Epithelial cell of proximal tubule (primary cell): ENCODE results near the gene GRM5. TPM values are rescaled to one million over a fixed set of nuclear protein-coding genes. Genes with fewer than 3 reads are reported as not detected.

Source experiments
- DNase-seq: peaks from one replicate; pipeline ENCODE4 v3.0.0-alpha.2; 2011; ENCODE audit warnings: low read depth
- H3K4me3 ChIP-seq: 2 replicates; pipeline ENCODE4 v1.5.1; 2011; ENCODE audit warnings: low read depth, mild to moderate bottlenecking, low read length
- total RNA-seq: library from RNA; depleted of rRNA; stranded (reverse); fragments of >200 nt; gene quantifications from 2 replicates; pipeline ENCODE4 v1.2.3, GENCODE V29; 2015
- TF ChIP-seq, protein P1 (sequence below): conservative IDR thresholded peaks from 2 replicates; pipeline ENCODE4 v1.5.1; 2012; ENCODE audit warnings: low read depth, mild to moderate bottlenecking, low read length

Gene GRM5
- total RNA-seq, 1 donor from 2014 or later, result 0.12 TPM

- H3K4me3 ChIP-seq, result no peak overlapping the region
- TF ChIP-seq, protein P1, sequence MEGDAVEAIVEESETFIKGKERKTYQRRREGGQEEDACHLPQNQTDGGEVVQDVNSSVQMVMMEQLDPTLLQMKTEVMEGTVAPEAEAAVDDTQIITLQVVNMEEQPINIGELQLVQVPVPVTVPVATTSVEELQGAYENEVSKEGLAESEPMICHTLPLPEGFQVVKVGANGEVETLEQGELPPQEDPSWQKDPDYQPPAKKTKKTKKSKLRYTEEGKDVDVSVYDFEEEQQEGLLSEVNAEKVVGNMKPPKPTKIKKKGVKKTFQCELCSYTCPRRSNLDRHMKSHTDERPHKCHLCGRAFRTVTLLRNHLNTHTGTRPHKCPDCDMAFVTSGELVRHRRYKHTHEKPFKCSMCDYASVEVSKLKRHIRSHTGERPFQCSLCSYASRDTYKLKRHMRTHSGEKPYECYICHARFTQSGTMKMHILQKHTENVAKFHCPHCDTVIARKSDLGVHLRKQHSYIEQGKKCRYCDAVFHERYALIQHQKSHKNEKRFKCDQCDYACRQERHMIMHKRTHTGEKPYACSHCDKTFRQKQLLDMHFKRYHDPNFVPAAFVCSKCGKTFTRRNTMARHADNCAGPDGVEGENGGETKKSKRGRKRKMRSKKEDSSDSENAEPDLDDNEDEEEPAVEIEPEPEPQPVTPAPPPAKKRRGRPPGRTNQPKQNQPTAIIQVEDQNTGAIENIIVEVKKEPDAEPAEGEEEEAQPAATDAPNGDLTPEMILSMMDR, result no peak
- no peak for DNase-seq
Observed at GRCh38 chr11:88529426-88529825, 536.4 kb downstream of the GRM5 start.

DNA sequence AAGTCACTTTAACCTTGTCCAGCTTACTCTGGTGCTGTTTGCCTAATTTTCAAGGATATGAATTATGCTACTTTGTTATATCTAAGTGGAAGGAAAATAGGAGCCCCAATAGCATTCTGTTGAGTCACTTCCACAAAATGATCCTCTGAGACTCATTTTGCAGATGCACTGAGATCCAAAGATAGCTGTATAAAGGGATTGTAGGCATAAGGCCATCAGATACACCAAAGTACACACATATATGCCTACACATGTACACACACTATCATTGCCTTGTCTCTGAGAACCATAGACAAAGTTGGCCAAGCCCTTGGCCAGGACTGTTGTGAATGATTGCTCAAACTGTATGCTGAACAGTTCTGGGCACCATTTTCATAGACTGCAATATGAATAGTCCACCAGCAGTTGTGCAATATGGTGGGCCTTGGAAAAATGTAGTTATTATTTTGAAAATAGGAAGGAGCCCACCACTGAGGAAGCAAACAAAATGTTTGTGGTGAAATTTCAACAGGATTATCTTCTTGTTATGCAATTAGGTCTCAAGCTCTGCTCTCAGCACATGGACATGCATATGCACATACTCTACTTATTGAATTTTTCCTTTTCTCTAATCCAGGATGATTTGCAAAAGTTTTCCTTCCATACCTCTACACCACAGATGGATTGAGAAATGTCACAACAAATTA, 542.3 kb downstream of the GRM5 start:
- no peak overlapping the region for H3K4me3 ChIP-seq
- TF ChIP-seq, protein P1, result no peak
- DNase-seq, result no peak

DNA sequence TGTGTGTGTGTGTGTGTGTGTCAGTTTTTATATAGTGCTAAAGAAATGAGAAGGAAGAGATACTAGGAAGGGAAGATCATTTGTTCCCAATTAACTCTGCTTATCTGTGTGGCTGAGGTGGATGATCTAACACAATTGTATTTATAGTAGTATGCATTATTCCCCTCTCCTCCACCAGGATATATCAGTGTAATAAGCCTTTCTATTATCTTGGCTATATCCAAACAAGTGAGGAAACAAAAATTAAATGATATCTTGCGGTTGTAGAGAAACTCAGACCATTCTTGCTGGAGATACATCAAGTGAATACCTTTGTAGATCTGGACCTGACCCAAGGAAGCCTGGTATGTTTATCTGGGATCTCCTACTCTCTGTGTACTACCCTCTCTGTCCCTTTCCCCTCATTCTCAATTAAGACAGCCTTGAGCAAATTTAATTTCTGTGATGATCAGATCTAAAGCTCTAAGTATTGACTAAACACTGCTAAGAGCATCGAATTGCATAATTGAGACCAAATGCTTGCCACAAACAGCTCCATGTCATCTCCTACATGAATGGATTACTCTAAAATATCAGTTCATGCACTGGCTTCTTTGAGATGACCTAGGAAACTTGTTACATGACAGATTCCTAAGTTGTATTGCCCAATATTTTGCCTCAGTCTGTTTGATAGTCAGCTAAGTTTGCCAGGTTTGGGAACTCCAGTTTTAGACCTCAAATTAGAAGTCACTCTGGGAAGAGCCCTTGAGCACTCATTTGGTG, 543.0 kb downstream of the GRM5 start:
- no peak for DNase-seq
- H3K4me3 ChIP-seq, result no peak overlapping the region
- TF ChIP-seq, protein P1, result no peak

DNA sequence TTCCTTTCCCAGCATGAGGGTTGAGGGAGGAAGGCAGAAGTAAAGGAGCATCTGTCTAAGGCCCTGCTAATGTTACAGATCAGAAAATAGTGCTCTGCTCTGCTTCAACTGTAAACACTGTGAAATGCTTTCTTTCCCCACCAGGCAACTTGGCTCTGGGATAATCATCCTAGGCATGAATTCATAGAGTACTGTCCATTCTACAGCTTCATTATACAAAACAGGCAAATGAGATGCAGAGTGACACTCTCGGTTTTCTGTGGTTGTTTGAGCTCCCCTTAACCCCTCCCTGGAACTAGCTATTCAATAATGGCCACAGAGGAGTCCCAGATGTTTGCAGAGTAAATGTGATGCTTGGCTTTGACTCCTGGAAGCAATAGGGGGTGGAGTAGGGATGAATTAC, 544.0 kb downstream of the GRM5 start:
- TF ChIP-seq, protein P1, result no peak
- DNase-seq, result no peak
- H3K4me3 ChIP-seq, result no peak overlapping the region

DNA sequence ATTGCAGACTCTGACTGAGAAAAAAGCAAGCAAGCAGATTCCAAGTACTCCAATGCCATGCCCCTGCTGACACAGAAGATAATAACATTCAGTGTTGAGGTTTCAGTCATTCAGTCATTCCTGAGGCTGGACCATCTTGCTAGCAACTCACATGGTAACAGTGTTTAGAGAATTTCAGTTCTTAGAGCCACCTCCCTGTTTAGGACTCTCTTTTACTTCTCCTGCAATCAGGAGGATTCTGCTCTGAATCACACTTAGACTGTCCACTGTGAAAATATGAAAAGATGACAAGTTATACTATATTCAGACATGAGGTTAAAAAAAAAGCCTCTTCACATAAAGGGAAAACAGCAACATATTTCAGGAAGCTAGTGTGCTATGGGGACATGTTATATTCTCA, 544.4 kb downstream of the GRM5 start:
- TF ChIP-seq, protein P1, result no peak
- no peak for DNase-seq
- no peak overlapping the region for H3K4me3 ChIP-seq

DNA sequence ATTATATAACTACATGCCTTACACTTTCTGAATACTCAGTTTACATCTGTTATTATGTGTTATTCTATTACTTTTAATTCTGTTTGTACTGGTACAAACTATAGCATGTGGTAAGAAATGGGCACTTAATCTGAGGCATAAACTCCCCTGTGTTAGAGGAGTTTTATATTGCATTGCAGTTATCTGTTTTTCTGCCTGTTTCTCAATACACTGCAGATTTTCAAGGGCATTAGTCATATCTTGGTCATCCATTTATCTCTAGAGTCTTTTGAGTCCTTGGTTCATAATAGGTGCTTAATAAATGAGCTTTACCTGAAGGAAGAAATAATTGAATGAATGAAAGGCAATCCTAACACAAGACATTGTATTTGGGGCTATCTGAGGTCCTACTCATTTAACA, 545.4 kb downstream of the GRM5 start:
- no peak for DNase-seq
- no peak overlapping the region for H3K4me3 ChIP-seq
- TF ChIP-seq, protein P1, result no peak
